Progenitor cell of endocrine pancreas (in vitro differentiated cells): ENCODE measurements around the gene LCN6. TPM values are rescaled to one million over a fixed set of nuclear protein-coding genes. Genes with fewer than 3 reads are reported as not detected.
"Not testable (repeated sequence)": the region's sequence is repeated elsewhere in the genome, so short reads cannot be mapped to it uniquely, and the experiment has no call there.

ENCODE experiments used
- DNase-seq: peaks from one replicate; pipeline ENCODE4 v3.0.0; 2021; ENCODE audit warnings: low spot score; ENCODE audit not compliant: unreplicated experiment
- H3K27ac Mint-ChIP-seq: 2 replicates; pipeline ENCODE4 v1.8.0; 2021; ENCODE audit warnings: mild to moderate bottlenecking, moderate library complexity, mixed read lengths
- H3K27me3 Mint-ChIP-seq: 2 replicates; pipeline ENCODE4 v1.8.0; 2021; ENCODE audit warnings: mixed read lengths
- H3K36me3 Mint-ChIP-seq: 2 replicates; pipeline ENCODE4 v1.8.0; 2022; ENCODE audit warnings: mixed read lengths; ENCODE audit not compliant: insufficient read depth
- H3K4me1 Mint-ChIP-seq: 2 replicates; pipeline ENCODE4 v1.8.0; 2021; ENCODE audit warnings: low read depth, mixed read lengths
- H3K4me3 Mint-ChIP-seq: 2 replicates; pipeline ENCODE4 v1.8.0; 2021; ENCODE audit warnings: low read depth, mild to moderate bottlenecking, moderate library complexity, mixed read lengths
- H3K9me3 Mint-ChIP-seq: 2 replicates; pipeline ENCODE4 v1.8.0; 2021; ENCODE audit warnings: low read depth, mixed read lengths
- CTCF ChIP-seq: fragments of 200-600 bp; sonication (generic); IDR thresholded peaks from one replicate; pipeline ENCODE4 v1.5.0; 2021; ENCODE audit warnings: antibody characterized with exemption, mild to moderate bottlenecking; ENCODE audit not compliant: unreplicated experiment
- total RNA-seq: library from RNA; stranded (reverse); gene quantifications from 2 replicates; pipeline ENCODE4 v1.2.1, GENCODE V29; 2021

The LCN6 gene
- total RNA-seq, 1 donor from 2014 or later: not detected

- H3K27ac Mint-ChIP-seq: no peak overlapping the region
- peaks cover 7% of the 10 kb centered on the region for H3K27me3 Mint-ChIP-seq
- peaks cover 7% of the 10 kb centered on the region for H3K9me3 Mint-ChIP-seq
- H3K36me3 Mint-ChIP-seq: no peaks in the 10 kb centered on the region
- DNase-seq: no peak
- no peak for TF ChIP-seq CTCF
- H3K4me3 Mint-ChIP-seq: no peak overlapping the region
- no peaks in the 10 kb centered on the region for H3K4me1 Mint-ChIP-seq
These were observed 8.5 kb upstream of the LCN6 start for GRCh38 chr9:136756836-136757235.

GRCh38 chr9:136756134-136756438 is 7.8 kb upstream of the LCN6 start:
- DNase-seq: no peak
- no peak for TF ChIP-seq CTCF
- Mint-ChIP-seq H3K4me1 (no peaks in the 10 kb centered on the region), H3K36me3 (no peaks in the 10 kb centered on the region), H3K27me3 (peaks cover 7% of the 10 kb centered on the region), H3K27ac (no peak overlapping the region), H3K9me3 (peaks cover 11% of the 10 kb centered on the region), H3K4me3 (no peak overlapping the region)

- not testable (repeated sequence) for H3K27ac Mint-ChIP-seq, H3K27me3 Mint-ChIP-seq, H3K4me1 Mint-ChIP-seq, H3K36me3 Mint-ChIP-seq, DNase-seq, H3K4me3 Mint-ChIP-seq
- H3K9me3 Mint-ChIP-seq: peaks cover 11% of the 10 kb centered on the region
These were observed 7.2 kb upstream of the LCN6 start for GRCh38 chr9:136755302-136756133.

GRCh38 chr9:136754626-136755301 is 6.4 kb upstream of the LCN6 start:
- no peaks in the 10 kb centered on the region for H3K4me1 Mint-ChIP-seq
- DNase-seq: no peak
- no peak for TF ChIP-seq CTCF
- H3K27me3 Mint-ChIP-seq: peaks cover 7% of the 10 kb centered on the region
- no peaks in the 10 kb centered on the region for H3K36me3 Mint-ChIP-seq
- no peak overlapping the region for H3K27ac Mint-ChIP-seq
- H3K4me3 Mint-ChIP-seq: no peak overlapping the region
- H3K9me3 Mint-ChIP-seq: peaks cover 11% of the 10 kb centered on the region

- TF ChIP-seq CTCF: no peak
- no peak for DNase-seq
- Mint-ChIP-seq H3K9me3 (peaks cover 11% of the 10 kb centered on the region), H3K27me3 (peaks cover 7% of the 10 kb centered on the region), H3K4me3 (no peak overlapping the region), H3K36me3 (no peaks in the 10 kb centered on the region), H3K4me1 (no peaks in the 10 kb centered on the region), H3K27ac (no peak overlapping the region)
These were observed 5.8 kb upstream of the LCN6 start for GRCh38 chr9:136754059-136754572.
